Ovary (tissue), 9 donors: ENCODE data around the gene ZBED4. TPM values are rescaled to one million over a fixed set of nuclear protein-coding genes. Genes with fewer than 3 reads are reported as not detected.
A peak's percentile ranks its signal among the peaks of the same experiment; 100 is the strongest.

Source experiments
- DNase-seq, 5 donors: peaks; one replicate each; pipeline ENCODE4 v3.0.0-alpha.2; 2019 to 2020
- H3K27ac ChIP-seq, 2 donors: fragments of 200-600 bp; one replicate each; pipeline versions ENCODE4 v1.5.1 to v1.8.0; 2019 to 2022
- H3K27me3 ChIP-seq: fragments of 200-600 bp; one replicate; pipeline ENCODE4 v1.8.0; 2022
- H3K36me3 ChIP-seq: fragments of 200-600 bp; sonication (generic); one replicate; pipeline ENCODE4 v1.5.1; 2019
- H3K4me1 ChIP-seq: one replicate; pipeline ENCODE4 v1.8.1; 2013; ENCODE audit warnings: mild to moderate bottlenecking, moderate library complexity; ENCODE audit not compliant: insufficient read depth
- H3K4me3 ChIP-seq: fragments of 200-600 bp; sonication (generic); one replicate; pipeline ENCODE4 v1.5.1; 2017
- H3K9me3 ChIP-seq, 2 donors: fragments of 200-600 bp in 1 of 2; sonication (generic) in 1 of 2; one replicate each; pipeline versions ENCODE4 v1.5.1 to v1.8.1; 2013 to 2019; ENCODE audit warnings: mild to moderate bottlenecking in 1 of 2, moderate library complexity in 1 of 2
- EP300 ChIP-seq: sonication (generic); formaldehyde crosslinking; IDR thresholded peaks from one replicate; pipeline ENCODE4 v1.6.1; 2017; ENCODE audit warnings: antibody characterized with exemption
- POLR2A ChIP-seq: fragments of 450-650 bp; IDR thresholded peaks from one replicate; pipeline ENCODE4 v1.6.1; 2017; ENCODE audit warnings: antibody characterized with exemption, mild to moderate bottlenecking, moderate library complexity
- WGBS, 3 donors: extraction: QIAGEN DNeasy Blood & Tissue Kit in 1 of 3; methylation state at CpG; one replicate each; pipeline versions ENCODE4 v1.1.5 to v1.1.7; 2013 to 2017; 5-methylcytosine and 5-hydroxymethylcytosine counted together
- intact Hi-C, 4 donors: fragments of 100-400 bp; cut with DNase I; formaldehyde crosslinking; loops; one replicate each; pipeline versions ENCODE4 v1.11.0 to v1.15.1; 2022 to 2023
- polyA plus RNA-seq, 2 donors: library from polyadenylated mRNA; stranded (reverse); fragments of 200-250 nt in 1 of 2; fragments of 350-450 nt in 1 of 2; fragmentation: Illumina TruSeq in 1 of 2; extraction: RNeasy Lipid Tissue Mini Kit (QIAGEN cat#74804) in 1 of 2; gene quantifications; one replicate each; pipeline ENCODE4 v1.2.3, GENCODE V29; 2013 to 2014
- small RNA-seq: library from RNA; depleted of rRNA; stranded (forward); fragments of <200 nt; gene quantifications from one replicate; pipeline ENCODE3, GENCODE V24; 2016
- total RNA-seq, 7 donors: library from RNA; depleted of rRNA in 2 of 7; stranded (reverse); fragments of >200 nt in 2 of 7; fragmentation: NEBNext Ultra II Directional in 3 of 7; extraction: Animal tissue kit (Norgen Biotek cat#: 25700) in 3 of 7; gene quantifications; one replicate each; pipeline versions ENCODE4 v1.1.0 to v1.2.4, GENCODE V29; 2016 to 2023
- TF ChIP-seq, protein P1 (sequence below), 3 donors: fragments of 450-650 bp in 2 of 3; fragments of 200-600 bp in 1 of 3; IDR thresholded peaks; one replicate each; pipeline versions ENCODE4 v1.5.1 to v1.8.0; 2016 to 2022; ENCODE audit warnings: antibody characterized with exemption in 3 of 3, mild to moderate bottlenecking in 1 of 3
- donor health status: DM: no; HTN: no; CAD: no; lungs with moderate emphysema.
- donor health status: DM: no; HTN: no; CAD: no.
- donor health status: Bipolar disorder and iron deficiency.
- donor health status: DM: yes; HTN: yes; CAD: no.
- donor health status: DM: no; HTN: no; CAD: no.
- donor health status: DM: yes; HTN: yes; CAD: no.

The ZBED4 gene
- total and polyA plus RNA-seq, 9 donors, result 3.5 to 9.6 (median 7.8) TPM

DNA sequence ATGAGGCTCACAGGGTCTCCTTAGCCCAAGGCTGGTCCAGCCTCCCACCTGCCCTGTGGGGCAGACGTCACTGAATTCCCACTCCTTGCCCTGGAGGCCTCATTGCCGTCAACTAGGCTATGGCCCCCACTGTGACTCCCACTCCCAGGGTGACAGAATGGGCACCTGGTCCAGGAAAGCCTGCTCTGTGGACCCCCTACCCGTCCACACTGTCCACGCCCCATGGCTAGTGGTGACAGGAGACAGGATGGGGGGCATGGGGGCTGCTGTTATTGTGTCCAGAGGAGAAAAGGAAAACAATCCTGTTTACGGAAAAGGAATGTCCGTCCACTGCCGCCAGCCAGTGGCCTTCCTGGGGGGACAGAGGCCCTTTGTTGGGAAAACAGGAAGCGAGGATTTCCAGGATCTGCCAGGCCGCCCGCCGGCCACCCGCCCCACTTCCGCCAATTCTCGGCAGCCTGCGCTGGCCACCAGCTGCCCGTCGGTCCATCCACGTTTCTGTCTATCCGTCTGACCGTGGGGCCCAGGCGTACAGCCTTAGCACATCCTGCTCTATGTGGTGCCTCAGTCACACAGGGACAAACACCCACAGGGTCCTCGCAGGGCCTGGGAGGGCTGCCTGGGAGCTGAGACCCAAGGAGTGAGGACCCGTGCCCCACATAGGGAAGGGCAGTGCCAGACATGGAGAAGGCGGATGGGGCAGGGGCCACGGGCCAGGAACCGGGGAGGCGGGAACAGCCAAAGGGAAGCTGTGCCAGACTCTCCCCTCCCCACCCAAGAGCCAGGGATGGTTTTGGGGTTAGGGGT is 84.3 kb downstream of the ZBED4 start:
- intact Hi-C loops, result loop anchor here in 1 of 4 donors (5.0 kb wide), 1 partner anchor 34 kb away; no protein-coding TSS in a partner anchor
- Histone ChIP-seq H3K36me3 (no peaks in the 10 kb centered on the region), H3K4me1 (peaks cover 15% of the 10 kb centered on the region), H3K9me3 (no peaks in the 10 kb centered on the region), H3K27ac (peak overlapping the region in 1 of 2 donors; percentile 8), H3K4me3 (no peak overlapping the region), H3K27me3 (no peaks in the 10 kb centered on the region)
- WGBS, 3 donors, result 82 to 87% (median 87%) methylated on average over 27 of the region's 27 CpGs
- TF ChIP-seq, protein P1, sequence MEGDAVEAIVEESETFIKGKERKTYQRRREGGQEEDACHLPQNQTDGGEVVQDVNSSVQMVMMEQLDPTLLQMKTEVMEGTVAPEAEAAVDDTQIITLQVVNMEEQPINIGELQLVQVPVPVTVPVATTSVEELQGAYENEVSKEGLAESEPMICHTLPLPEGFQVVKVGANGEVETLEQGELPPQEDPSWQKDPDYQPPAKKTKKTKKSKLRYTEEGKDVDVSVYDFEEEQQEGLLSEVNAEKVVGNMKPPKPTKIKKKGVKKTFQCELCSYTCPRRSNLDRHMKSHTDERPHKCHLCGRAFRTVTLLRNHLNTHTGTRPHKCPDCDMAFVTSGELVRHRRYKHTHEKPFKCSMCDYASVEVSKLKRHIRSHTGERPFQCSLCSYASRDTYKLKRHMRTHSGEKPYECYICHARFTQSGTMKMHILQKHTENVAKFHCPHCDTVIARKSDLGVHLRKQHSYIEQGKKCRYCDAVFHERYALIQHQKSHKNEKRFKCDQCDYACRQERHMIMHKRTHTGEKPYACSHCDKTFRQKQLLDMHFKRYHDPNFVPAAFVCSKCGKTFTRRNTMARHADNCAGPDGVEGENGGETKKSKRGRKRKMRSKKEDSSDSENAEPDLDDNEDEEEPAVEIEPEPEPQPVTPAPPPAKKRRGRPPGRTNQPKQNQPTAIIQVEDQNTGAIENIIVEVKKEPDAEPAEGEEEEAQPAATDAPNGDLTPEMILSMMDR (IDR thresholded peaks at IDR 0.05), result no peak
- TF ChIP-seq EP300, result no peak
- no peak for TF ChIP-seq POLR2A
- DNase-seq, result no peak

DNA sequence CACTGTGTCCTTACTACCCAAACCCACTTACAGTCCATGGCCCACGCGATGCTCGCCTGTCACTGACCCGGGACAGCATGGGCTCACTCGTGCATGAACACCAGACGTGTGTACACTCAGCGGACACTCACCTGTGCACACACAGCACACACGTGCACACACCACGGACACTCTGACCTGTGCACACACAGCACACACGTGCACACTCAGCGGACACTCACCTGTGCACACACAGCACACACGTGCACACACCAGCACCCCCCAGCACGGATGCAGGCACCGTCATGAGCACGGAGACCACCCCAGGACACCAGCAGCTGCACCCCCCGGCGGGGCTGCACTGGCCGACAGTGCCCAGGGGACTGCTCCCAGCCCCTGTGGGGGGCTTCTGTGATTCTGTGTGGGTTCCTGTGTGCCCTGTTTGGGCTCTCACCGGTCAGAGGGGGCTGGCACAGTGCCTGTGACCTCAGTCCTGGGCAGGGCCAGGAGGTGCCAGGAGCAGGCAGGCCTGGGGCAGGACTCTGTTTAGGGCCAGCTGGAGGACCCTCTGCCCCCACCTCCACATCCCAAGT is 85.0 kb downstream of the ZBED4 start:
- H3K27me3 ChIP-seq, result no peaks in the 10 kb centered on the region
- no peak overlapping the region for H3K4me3 ChIP-seq
- no peak overlapping the region for H3K27ac ChIP-seq
- intact Hi-C loops, result loop anchor here in 1 of 4 donors (5.0 kb wide), 1 partner anchor 34 kb away; no protein-coding TSS in a partner anchor
- H3K36me3 ChIP-seq, result no peaks in the 10 kb centered on the region
- peaks cover 11% of the 10 kb centered on the region for H3K4me1 ChIP-seq
- no peak for TF ChIP-seq EP300
- TF ChIP-seq POLR2A, result no peak
- 84 to 86% (median 85%) methylated on average over 18 to 19 of the region's 19 CpGs for WGBS, 3 donors
- H3K9me3 ChIP-seq, result no peaks in the 10 kb centered on the region
- no peak for DNase-seq

Small RNAs within 50 kb of the gene (small RNA-seq; reads per million reads assigned to genes)
- gene AL117328.1, result not detected
- not detected for gene RF00017

Other genes with a start within 250 kb of the ZBED4 start
- gene BRD1, start 26.0 kb upstream of the ZBED4 start, total RNA-seq, result 10 to 100 TPM; 27.3 to 45.6 (median 40.2) TPM
- 10 to 100 TPM; 13.6 to 33.4 TPM for gene BRD1, start 26.0 kb upstream of the ZBED4 start, polyA plus RNA-seq
- 10 to 100 TPM; 10.5 to 19.2 (median 15.5) TPM for gene ALG12, start 64.6 kb downstream of the ZBED4 start, total RNA-seq
- gene ALG12, start 64.6 kb downstream of the ZBED4 start, polyA plus RNA-seq, result 10 to 100 TPM in 1 of 2 donors, 1 to 10 TPM in 1; 3.5 to 10.3 TPM
- 10 to 100 TPM; 12.9 to 53.4 (median 27.8) TPM for gene CRELD2, start 64.8 kb downstream of the ZBED4 start, total RNA-seq
- 10 to 100 TPM in 1 of 2 donors, 1 to 10 TPM in 1; 9.5 to 21.4 TPM for gene CRELD2, start 64.8 kb downstream of the ZBED4 start, polyA plus RNA-seq
- gene PIM3, start 106.9 kb downstream of the ZBED4 start, total RNA-seq, result 100 to 1,000 TPM in 1 of 7 donors, 10 to 100 TPM in 6; 29.7 to 291 (median 45.3) TPM
- gene PIM3, start 106.9 kb downstream of the ZBED4 start, polyA plus RNA-seq, result 10 to 100 TPM in 1 of 2 donors, 1 to 10 TPM in 1; 7.3 to 34.1 TPM
- gene IL17REL, start 158.9 kb downstream of the ZBED4 start, total RNA-seq, result under 1 TPM in 3 of 7 donors, not detected in 4; 0.10 to 0.18 (median 0.10) TPM
- under 1 TPM in 1 of 2 donors, not detected in 1; 0.05 TPM for gene IL17REL, start 158.9 kb downstream of the ZBED4 start, polyA plus RNA-seq
- gene TTLL8, start 204.5 kb downstream of the ZBED4 start, total RNA-seq, result not detected
- gene TTLL8, start 204.5 kb downstream of the ZBED4 start, polyA plus RNA-seq, result not detected
- 1 to 10 TPM in 1 of 7 donors, under 1 TPM in 4, not detected in 2; 0.11 to 1.1 (median 0.35) TPM for gene MLC1, start 231.6 kb downstream of the ZBED4 start, total RNA-seq
- gene MLC1, start 231.6 kb downstream of the ZBED4 start, polyA plus RNA-seq, result under 1 TPM; 0.27 to 0.67 TPM
- gene MOV10L1, start 236.2 kb downstream of the ZBED4 start, total RNA-seq, result 1 to 10 TPM in 6 of 7 donors, under 1 TPM in 1; 0.94 to 6.3 (median 2.5) TPM
- gene MOV10L1, start 236.2 kb downstream of the ZBED4 start, polyA plus RNA-seq, result 1 to 10 TPM; 1.6 to 2.0 TPM